K562 (cell line): ENCODE results near the gene SPRR1A. TPM values are rescaled to one million over a fixed set of nuclear protein-coding genes. Genes with fewer than 3 reads are reported as not detected.

ENCODE experiments used
- TRIM24 ChIP-seq, 2 experiments: fragments of 450-650 bp; IDR thresholded peaks; 2 replicates each; pipeline ENCODE4 v1.6.1; 2016
- polyA plus RNA-seq, 8 experiments: library from polyadenylated mRNA; depleted of rRNA in 4 of 8; stranded (reverse) in 5 of 8; unstranded in 3 of 8; fragments of >200 nt; fragmentation: Nextera tagmentation in 2 of 8; fragmentation: Illumina TruSeq in 1 of 8; extraction: Ambion mirVana in 2 of 8; extraction: Trizol in 1 of 8; gene quantifications; 2 replicates each; pipeline versions ENCODE4 v1.2.1 to v1.2.3, GENCODE V29; 2011 to 2014; ENCODE audit warnings: inconsistent platforms in 1 of 8, missing spikeins in 1 of 8
- total RNA-seq, 7 experiments: library from RNA; depleted of rRNA in 6 of 7; stranded (reverse); fragments of >200 nt in 6 of 7; fragmentation: Illumina TruSeq in 2 of 7; extraction: Trizol in 2 of 7; gene quantifications; 2 replicates each; pipeline versions ENCODE4 v1.2.1 to v1.2.3, GENCODE V29; 2011 to 2021; ENCODE audit warnings: low replicate concordance in 1 of 7
- TF ChIP-seq, protein P1 (sequence below): fragments of 200-600 bp; sonication (generic); IDR thresholded peaks from one replicate; pipeline ENCODE4 v1.6.1; 2012; ENCODE audit warnings: mild to moderate bottlenecking, low read depth, low read length, inconsistent platforms

The SPRR1A gene
- total and polyA plus RNA-seq, 9 of the 15 experiments (the other 6 are each of a cell fraction or from before 2014, with no cell fraction given) = not detected

DNA sequence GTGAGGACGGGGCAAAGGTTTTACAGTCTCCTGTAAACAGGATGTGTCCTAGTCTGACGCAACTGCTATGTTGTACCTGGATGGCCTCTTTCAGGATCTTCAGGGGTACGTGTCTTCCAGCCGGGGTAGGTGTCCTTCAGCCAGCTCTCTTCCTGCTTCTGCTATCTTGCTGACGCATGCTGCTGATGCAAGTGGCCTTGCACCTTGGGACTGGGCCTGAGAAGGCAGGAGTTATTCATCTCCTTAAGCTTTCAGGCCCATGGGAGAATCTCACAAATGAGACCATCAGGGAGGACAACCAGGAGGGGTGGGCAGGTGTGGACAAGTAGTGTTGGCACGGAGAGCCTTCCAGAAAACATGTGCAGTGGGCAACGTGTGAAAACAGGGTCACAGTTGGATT, 39.2 kb downstream of the SPRR1A start (continued):
- peak in 1 of 2 experiments; percentile 23; a peak in 1 of 4 replicates for TF ChIP-seq TRIM24 (IDR thresholded peaks at IDR 0.05)
- TF ChIP-seq, protein P1, sequence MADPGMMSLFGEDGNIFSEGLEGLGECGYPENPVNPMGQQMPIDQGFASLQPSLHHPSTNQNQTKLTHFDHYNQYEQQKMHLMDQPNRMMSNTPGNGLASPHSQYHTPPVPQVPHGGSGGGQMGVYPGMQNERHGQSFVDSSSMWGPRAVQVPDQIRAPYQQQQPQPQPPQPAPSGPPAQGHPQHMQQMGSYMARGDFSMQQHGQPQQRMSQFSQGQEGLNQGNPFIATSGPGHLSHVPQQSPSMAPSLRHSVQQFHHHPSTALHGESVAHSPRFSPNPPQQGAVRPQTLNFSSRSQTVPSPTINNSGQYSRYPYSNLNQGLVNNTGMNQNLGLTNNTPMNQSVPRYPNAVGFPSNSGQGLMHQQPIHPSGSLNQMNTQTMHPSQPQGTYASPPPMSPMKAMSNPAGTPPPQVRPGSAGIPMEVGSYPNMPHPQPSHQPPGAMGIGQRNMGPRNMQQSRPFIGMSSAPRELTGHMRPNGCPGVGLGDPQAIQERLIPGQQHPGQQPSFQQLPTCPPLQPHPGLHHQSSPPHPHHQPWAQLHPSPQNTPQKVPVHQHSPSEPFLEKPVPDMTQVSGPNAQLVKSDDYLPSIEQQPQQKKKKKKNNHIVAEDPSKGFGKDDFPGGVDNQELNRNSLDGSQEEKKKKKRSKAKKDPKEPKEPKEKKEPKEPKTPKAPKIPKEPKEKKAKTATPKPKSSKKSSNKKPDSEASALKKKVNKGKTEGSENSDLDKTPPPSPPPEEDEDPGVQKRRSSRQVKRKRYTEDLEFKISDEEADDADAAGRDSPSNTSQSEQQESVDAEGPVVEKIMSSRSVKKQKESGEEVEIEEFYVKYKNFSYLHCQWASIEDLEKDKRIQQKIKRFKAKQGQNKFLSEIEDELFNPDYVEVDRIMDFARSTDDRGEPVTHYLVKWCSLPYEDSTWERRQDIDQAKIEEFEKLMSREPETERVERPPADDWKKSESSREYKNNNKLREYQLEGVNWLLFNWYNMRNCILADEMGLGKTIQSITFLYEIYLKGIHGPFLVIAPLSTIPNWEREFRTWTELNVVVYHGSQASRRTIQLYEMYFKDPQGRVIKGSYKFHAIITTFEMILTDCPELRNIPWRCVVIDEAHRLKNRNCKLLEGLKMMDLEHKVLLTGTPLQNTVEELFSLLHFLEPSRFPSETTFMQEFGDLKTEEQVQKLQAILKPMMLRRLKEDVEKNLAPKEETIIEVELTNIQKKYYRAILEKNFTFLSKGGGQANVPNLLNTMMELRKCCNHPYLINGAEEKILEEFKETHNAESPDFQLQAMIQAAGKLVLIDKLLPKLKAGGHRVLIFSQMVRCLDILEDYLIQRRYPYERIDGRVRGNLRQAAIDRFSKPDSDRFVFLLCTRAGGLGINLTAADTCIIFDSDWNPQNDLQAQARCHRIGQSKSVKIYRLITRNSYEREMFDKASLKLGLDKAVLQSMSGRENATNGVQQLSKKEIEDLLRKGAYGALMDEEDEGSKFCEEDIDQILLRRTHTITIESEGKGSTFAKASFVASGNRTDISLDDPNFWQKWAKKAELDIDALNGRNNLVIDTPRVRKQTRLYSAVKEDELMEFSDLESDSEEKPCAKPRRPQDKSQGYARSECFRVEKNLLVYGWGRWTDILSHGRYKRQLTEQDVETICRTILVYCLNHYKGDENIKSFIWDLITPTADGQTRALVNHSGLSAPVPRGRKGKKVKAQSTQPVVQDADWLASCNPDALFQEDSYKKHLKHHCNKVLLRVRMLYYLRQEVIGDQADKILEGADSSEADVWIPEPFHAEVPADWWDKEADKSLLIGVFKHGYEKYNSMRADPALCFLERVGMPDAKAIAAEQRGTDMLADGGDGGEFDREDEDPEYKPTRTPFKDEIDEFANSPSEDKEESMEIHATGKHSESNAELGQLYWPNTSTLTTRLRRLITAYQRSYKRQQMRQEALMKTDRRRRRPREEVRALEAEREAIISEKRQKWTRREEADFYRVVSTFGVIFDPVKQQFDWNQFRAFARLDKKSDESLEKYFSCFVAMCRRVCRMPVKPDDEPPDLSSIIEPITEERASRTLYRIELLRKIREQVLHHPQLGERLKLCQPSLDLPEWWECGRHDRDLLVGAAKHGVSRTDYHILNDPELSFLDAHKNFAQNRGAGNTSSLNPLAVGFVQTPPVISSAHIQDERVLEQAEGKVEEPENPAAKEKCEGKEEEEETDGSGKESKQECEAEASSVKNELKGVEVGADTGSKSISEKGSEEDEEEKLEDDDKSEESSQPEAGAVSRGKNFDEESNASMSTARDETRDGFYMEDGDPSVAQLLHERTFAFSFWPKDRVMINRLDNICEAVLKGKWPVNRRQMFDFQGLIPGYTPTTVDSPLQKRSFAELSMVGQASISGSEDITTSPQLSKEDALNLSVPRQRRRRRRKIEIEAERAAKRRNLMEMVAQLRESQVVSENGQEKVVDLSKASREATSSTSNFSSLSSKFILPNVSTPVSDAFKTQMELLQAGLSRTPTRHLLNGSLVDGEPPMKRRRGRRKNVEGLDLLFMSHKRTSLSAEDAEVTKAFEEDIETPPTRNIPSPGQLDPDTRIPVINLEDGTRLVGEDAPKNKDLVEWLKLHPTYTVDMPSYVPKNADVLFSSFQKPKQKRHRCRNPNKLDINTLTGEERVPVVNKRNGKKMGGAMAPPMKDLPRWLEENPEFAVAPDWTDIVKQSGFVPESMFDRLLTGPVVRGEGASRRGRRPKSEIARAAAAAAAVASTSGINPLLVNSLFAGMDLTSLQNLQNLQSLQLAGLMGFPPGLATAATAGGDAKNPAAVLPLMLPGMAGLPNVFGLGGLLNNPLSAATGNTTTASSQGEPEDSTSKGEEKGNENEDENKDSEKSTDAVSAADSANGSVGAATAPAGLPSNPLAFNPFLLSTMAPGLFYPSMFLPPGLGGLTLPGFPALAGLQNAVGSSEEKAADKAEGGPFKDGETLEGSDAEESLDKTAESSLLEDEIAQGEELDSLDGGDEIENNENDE = no peak
